PC-3 (cell line): ENCODE results near the gene LPXN. TPM values are rescaled to one million over a fixed set of nuclear protein-coding genes. Genes with fewer than 3 reads are reported as not detected.

Experiments
- ATAC-seq: fragments of 200-7000 bp; cut with Tn5 transposase; 2 replicates; pipeline ENCODE4 v1.9.1; 2020; ENCODE audit warnings: mild to moderate bottlenecking, moderate library complexity
- BruUV-seq: library from RNA; stranded (reverse); fragments of 400-500 nt; replicated peaks from 2 replicates; lab custom pipeline; 2021; lab: Mats Ljungman, UMichigan
- CTCF ChIA-PET: fragments of 300-600 bp; sonication (Branson Sonifier 250); formaldehyde crosslinking; loops from one replicate; lab custom pipeline; 2022; ENCODE audit warnings: antibody characterized with exemption; lab: Charles Lee
- POLR2A ChIA-PET: fragments of 300-600 bp; sonication (Branson Sonifier 250); formaldehyde crosslinking; loops from one replicate; lab custom pipeline; 2022; ENCODE audit warnings: antibody characterized with exemption; ENCODE audit not compliant: unreplicated experiment; lab: Charles Lee
- DNase-seq: peaks from one replicate; pipeline ENCODE4 v3.0.0-alpha.2; 2015
- H2AFZ ChIP-seq: fragments of 300-600 bp; sonication (generic); 2 replicates; pipeline ENCODE4 v1.6.0; 2016; ENCODE audit warnings: antibody characterized with exemption, low read length
- H3F3A ChIP-seq: fragments of 300-600 bp; sonication (generic); one replicate; pipeline ENCODE4 v1.6.0; 2017; ENCODE audit warnings: antibody characterized with exemption, low read length, control low read depth, mild to moderate bottlenecking; ENCODE audit not compliant: unreplicated experiment
- H3K27ac ChIP-seq: fragments of 300-600 bp; sonication (generic); 2 replicates; pipeline ENCODE4 v1.5.1; 2016; ENCODE audit warnings: mild to moderate bottlenecking, low read length
- H3K27me3 ChIP-seq: fragments of 300-600 bp; sonication (generic); 2 replicates; pipeline ENCODE4 v1.6.1; 2016; ENCODE audit warnings: low read length, mixed read lengths
- H3K36me3 ChIP-seq: fragments of 300-600 bp; sonication (generic); 2 replicates; pipeline ENCODE4 v1.6.1; 2016; ENCODE audit warnings: low read depth, mixed run types, low read length, mixed read lengths
- H3K4me1 ChIP-seq: fragments of 300-600 bp; sonication (generic); 2 replicates; pipeline ENCODE4 v1.5.1; 2016; ENCODE audit warnings: low read length; ENCODE audit not compliant: insufficient read depth
- H3K4me2 ChIP-seq: fragments of 300-600 bp; sonication (generic); 2 replicates; pipeline ENCODE4 v1.6.0; 2016; ENCODE audit warnings: low read length
- H3K4me3 ChIP-seq: fragments of 300-600 bp; sonication (generic); 2 replicates; pipeline ENCODE4 v1.5.1; 2016; ENCODE audit warnings: mild to moderate bottlenecking, low read length, mixed read lengths
- H3K79me2 ChIP-seq: fragments of 300-600 bp; sonication (generic); 2 replicates; pipeline ENCODE4 v1.6.1; 2017; ENCODE audit warnings: low read length, mixed read lengths
- H3K9ac ChIP-seq: fragments of 300-600 bp; sonication (generic); 2 replicates; pipeline ENCODE4 v1.6.0; 2016; ENCODE audit warnings: mild to moderate bottlenecking, low read length
- H3K9me2 ChIP-seq: fragments of 300-600 bp; sonication (generic); replicated peaks from 2 replicates; pipeline ENCODE4 v1.6.1; 2016; ENCODE audit warnings: mixed run types, low read length, mixed read lengths
- H3K9me3 ChIP-seq: fragments of 300-600 bp; sonication (generic); 2 replicates; pipeline ENCODE4 v1.6.1; 2016; ENCODE audit warnings: low read length, mixed read lengths
- H4K20me1 ChIP-seq: fragments of 300-600 bp; sonication (generic); 2 replicates; pipeline ENCODE4 v1.6.1; 2016; ENCODE audit warnings: low read length, mixed read lengths
- EZH2 ChIP-seq: fragments of 300-600 bp; sonication (generic); IDR thresholded peaks from one replicate; pipeline ENCODE4 v1.6.1; 2017; ENCODE audit warnings: antibody characterized with exemption, mild to moderate bottlenecking, low read length; ENCODE audit not compliant: unreplicated experiment
- EZH2phosphoT487 ChIP-seq: fragments of 300-600 bp; sonication (generic); IDR thresholded peaks from 2 replicates; pipeline ENCODE4 v1.6.1; 2018; ENCODE audit warnings: mild to moderate bottlenecking, antibody characterized with exemption, low read length, borderline replicate concordance
- intact Hi-C: fragments of 100-400 bp; cut with micrococcal nuclease; formaldehyde crosslinking; loops from 2 replicates; pipeline ENCODE4 v1.9.0; 2023
- total RNA-seq: library from RNA; depleted of rRNA; stranded (reverse); fragments of >200 nt; gene quantifications from 2 replicates; pipeline ENCODE4 v1.2.3, GENCODE V29; 2014
- TF ChIP-seq, protein P1 (sequence below): fragments of 300-600 bp; sonication (generic); conservative IDR thresholded peaks from 2 replicates; pipeline ENCODE4 v1.5.1; 2017; ENCODE audit warnings: antibody characterized with exemption, low read depth, mild to moderate bottlenecking, low read length

The LPXN gene
- total RNA-seq, 1 experiment from 2014 or later = 12.1 TPM

GRCh38 chr11:58586998-58587397, 11.3 kb upstream of the LPXN start:
- no peak overlapping the region for H3K4me2 ChIP-seq
- DNase-seq (no peak), ATAC-seq (no peak)
- no peaks in the 10 kb centered on the region for H3K9me2 ChIP-seq
- no peaks in the 10 kb centered on the region for H3K9me3 ChIP-seq
- BruUV-seq = no TSS peak
- H3K27ac ChIP-seq = no peak overlapping the region
- no peak overlapping the region for H3K9ac ChIP-seq
- H4K20me1 ChIP-seq = peaks cover 59% of the 10 kb centered on the region
- POLR2A ChIA-PET = interaction anchor here (0.5 kb wide), 1 partner anchor 470 kb away, joined by 4 read pairs; no protein-coding TSS in a partner anchor
- H3K4me1 ChIP-seq = peaks cover 11% of the 10 kb centered on the region
- H3K27me3 ChIP-seq = no peaks in the 10 kb centered on the region
- no peak overlapping the region for H2AFZ ChIP-seq
- H3K79me2 ChIP-seq = peaks cover 99% of the 10 kb centered on the region
- CTCF ChIA-PET = no interaction called here
- no peaks in the 10 kb centered on the region for H3F3A ChIP-seq
- intact Hi-C loops = no loop called here
- TF ChIP-seq EZH2phosphoT487 (no peak), EZH2 (no peak)
- TF ChIP-seq, protein P1, sequence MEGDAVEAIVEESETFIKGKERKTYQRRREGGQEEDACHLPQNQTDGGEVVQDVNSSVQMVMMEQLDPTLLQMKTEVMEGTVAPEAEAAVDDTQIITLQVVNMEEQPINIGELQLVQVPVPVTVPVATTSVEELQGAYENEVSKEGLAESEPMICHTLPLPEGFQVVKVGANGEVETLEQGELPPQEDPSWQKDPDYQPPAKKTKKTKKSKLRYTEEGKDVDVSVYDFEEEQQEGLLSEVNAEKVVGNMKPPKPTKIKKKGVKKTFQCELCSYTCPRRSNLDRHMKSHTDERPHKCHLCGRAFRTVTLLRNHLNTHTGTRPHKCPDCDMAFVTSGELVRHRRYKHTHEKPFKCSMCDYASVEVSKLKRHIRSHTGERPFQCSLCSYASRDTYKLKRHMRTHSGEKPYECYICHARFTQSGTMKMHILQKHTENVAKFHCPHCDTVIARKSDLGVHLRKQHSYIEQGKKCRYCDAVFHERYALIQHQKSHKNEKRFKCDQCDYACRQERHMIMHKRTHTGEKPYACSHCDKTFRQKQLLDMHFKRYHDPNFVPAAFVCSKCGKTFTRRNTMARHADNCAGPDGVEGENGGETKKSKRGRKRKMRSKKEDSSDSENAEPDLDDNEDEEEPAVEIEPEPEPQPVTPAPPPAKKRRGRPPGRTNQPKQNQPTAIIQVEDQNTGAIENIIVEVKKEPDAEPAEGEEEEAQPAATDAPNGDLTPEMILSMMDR = no peak
- peaks cover 46% of the 10 kb centered on the region for H3K36me3 ChIP-seq
- no peak overlapping the region for H3K4me3 ChIP-seq

- POLR2A ChIA-PET = no interaction called here
- peaks cover 83% of the 10 kb centered on the region for H3K79me2 ChIP-seq
- H3K4me3 ChIP-seq = peak overlapping the region; percentile 83; the same call in 1 of the 2 replicates
These were observed 6.8 kb upstream of the LPXN start for GRCh38 chr11:58582437-58582836.

GRCh38 chr11:58580311-58580710, 4.7 kb upstream of the LPXN start:
- TSS peak; percentile 34 for BruUV-seq
- peaks cover 47% of the 10 kb centered on the region for H3K4me1 ChIP-seq
- peaks cover 7% of the 10 kb centered on the region for H3F3A ChIP-seq
- peak overlapping the region; percentile 98 for H3K9ac ChIP-seq
- peaks cover 12% of the 10 kb centered on the region; the same call in 1 of the 2 replicates for H3K36me3 ChIP-seq
- ATAC-seq (no peak), DNase-seq (no peak)
- ChIA-PET CTCF (interaction anchor here (1.1 kb wide), 1 partner anchor 578 kb away, joined by 3 read pairs; no protein-coding TSS in a partner anchor), POLR2A (no interaction called here)
- no peak overlapping the region for H2AFZ ChIP-seq
- H4K20me1 ChIP-seq = peaks cover 49% of the 10 kb centered on the region
- peak overlapping the region; percentile 83 for H3K4me3 ChIP-seq
- no peaks in the 10 kb centered on the region for H3K9me3 ChIP-seq
- H3K79me2 ChIP-seq = peaks cover 75% of the 10 kb centered on the region
- H3K4me2 ChIP-seq = peak overlapping the region; percentile 84
- TF ChIP-seq, protein P1 = no peak
- TF ChIP-seq EZH2phosphoT487 (no peak), EZH2 (no peak)
- no peak overlapping the region for H3K27ac ChIP-seq
- intact Hi-C loops = no loop called here
- no peaks in the 10 kb centered on the region for H3K27me3 ChIP-seq
- H3K9me2 ChIP-seq = no peaks in the 10 kb centered on the region

More at GRCh38 chr11:58582437-58582836, 6.8 kb upstream of the LPXN start:
- CTCF ChIA-PET = no interaction called here
- ATAC-seq = no peak
- H3K4me2 ChIP-seq = peak overlapping the region; percentile 84
- no peaks in the 10 kb centered on the region for H3K27me3 ChIP-seq
- H3K4me1 ChIP-seq = peaks cover 26% of the 10 kb centered on the region
- H3K9ac ChIP-seq = no peak overlapping the region
- no peak for DNase-seq
- H3K27ac ChIP-seq = no peak overlapping the region
- no peaks in the 10 kb centered on the region for H3K9me2 ChIP-seq
- peaks cover 68% of the 10 kb centered on the region for H4K20me1 ChIP-seq
- H3F3A ChIP-seq = peaks cover under 1% of the 10 kb centered on the region
- TF ChIP-seq EZH2 (no peak), EZH2phosphoT487 (no peak)
- TF ChIP-seq, protein P1 = no peak
- intact Hi-C loops = no loop called here
- no peaks in the 10 kb centered on the region for H3K9me3 ChIP-seq
- H3K36me3 ChIP-seq = peaks cover 28% of the 10 kb centered on the region
- H2AFZ ChIP-seq = no peak overlapping the region
- no TSS peak for BruUV-seq
